Muscle of back (tissue), 11 donors: ENCODE measurements around the gene FAM149A. TPM values are rescaled to one million over a fixed set of nuclear protein-coding genes. Genes with fewer than 3 reads are reported as not detected.

Experiments used
- DNase-seq, 3 donors: peaks; one replicate each; pipeline versions ENCODE4 v3.0.0 to v3.0.0-alpha.2; 2013
- polyA plus RNA-seq, 10 donors: library from polyadenylated mRNA; unstranded; fragments of 120-200 nt; gene quantifications; one replicate each; pipeline ENCODE4 v1.2.1, GENCODE V29; 2013; ENCODE audit not compliant: insufficient read length in 10 of 10

FAM149A gene
- polyA plus RNA-seq, 10 donors, result 5.6 to 10.0 (median 7.6) TPM

- no peak for DNase-seq
These were observed 53.7 kb downstream of the FAM149A start for GRCh38 chr4:186158021-186158813.

- no peak for DNase-seq
These were observed 54.5 kb downstream of the FAM149A start for GRCh38 chr4:186158966-186159365.

DNA sequence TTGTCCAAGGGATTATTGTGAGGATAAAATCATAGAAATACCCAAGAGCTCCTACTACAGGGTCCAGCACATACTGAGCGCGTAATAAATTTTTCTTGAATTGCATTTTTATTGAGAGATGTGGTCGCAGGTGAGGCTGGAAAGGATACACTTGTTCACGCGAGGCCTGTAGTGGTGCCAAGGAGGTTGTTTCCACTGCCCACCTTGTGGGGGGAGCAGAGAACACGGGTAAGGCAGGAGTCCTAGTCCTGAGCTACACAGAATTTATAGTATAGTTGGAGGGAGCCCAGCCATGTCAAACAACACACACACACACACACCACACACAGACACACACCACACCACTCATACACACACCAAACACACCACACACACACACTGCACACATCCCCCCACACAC, 55.1 kb downstream of the FAM149A start:
- no peak for DNase-seq

- no peak for DNase-seq
These were observed 56.6 kb downstream of the FAM149A start for GRCh38 chr4:186161138-186161537.

DNA sequence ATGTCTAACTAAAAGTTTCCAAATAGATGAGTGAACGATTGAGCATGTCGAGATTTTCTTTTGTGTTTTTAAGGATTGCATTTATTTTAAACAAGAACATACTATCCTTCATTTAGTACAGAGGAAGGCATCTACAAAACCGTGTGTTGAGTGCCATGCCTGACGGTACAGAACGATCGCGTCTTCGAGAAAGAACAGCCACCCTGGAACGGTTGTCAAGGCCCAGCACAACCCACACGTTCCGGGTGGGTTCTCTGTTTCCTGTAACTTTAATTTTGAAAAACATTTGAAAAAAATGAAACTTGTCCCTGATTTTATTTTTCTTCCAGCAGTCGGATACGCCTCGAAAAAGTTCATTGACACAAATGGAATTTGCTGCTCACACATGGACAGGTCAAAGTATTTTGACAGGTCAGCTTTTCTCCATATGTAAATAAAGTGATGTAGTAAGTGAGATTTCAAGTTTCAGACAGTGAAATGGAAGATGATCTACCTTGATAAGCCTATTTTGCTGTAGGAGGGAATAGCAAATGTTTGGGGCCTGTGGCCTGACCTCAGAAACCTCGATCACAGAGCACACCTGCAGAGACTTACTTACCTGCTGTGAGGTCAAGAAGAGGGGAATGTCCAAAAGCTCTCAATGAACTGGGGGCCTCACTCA, 62.5 kb downstream of the FAM149A start:
- DNase-seq, result no peak

DNA sequence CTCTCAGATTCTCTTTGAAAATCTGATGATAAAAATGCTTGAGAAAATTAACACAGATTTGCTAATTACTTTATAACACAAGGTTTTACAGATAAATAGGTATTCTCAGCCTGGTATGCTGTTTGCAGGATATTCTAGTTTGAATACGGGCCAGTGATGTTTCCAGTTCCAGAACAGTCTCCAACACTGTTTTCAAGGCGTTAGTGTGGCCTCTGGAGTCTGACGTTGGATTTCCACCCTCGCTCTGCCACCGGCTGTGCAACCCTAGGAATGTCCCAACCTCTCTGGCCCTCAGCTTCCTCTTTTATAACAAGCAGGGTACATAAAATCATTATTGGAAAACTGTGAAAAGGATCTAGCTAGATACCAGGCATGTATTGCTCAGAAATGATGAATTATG, 63.1 kb downstream of the FAM149A start:
- DNase-seq, result no peak

DNA sequence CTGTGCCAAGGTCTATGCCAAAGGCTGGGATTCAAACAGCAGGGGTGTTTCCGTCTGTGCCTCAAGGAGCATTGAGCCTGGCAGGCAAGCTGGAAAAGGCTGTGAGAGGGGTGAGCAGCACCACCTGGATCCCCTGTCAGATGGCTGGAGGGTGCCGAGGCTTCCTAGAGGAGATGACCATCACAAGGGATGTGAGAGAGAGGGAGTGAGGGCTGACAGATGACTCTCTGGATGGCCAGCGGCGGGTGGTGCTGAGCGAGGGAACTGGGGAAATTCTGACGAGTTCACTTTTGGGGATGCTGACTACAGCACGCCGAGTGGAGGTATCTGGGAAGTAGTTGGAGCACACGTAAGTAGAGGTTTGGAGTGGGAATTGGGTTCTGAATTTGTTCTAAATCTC, 64.2 kb downstream of the FAM149A start:
- no peak for DNase-seq

DNA sequence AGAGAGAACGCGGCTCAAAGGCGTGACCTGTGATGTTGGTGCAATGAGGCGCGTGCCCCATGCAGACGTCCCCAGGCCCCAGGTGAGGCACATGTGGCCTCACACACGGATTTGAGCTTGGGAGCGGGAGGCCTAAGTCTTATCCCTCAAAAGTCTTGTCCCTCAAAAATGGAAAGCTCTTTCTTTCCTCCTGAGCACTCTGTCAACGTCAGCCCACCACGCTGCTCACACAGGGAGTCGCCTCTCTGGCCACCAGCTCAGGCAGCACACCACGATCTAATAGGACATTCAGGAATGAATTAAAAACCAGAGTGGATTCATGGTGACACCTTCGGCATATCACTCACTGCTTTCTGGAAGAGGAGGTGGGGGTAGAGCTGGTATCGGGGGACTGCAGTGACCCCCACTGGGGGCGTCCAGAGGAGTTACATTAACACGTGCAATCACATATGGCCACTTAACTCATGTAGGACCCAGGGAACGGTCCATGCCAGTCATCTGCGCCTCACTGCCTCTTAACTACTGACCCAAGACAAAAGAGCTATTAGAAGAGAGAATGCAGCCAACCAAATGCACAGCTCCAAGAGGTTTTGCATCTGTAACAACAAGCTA, 64.9 kb downstream of the FAM149A start:
- DNase-seq, result no peak

DNA sequence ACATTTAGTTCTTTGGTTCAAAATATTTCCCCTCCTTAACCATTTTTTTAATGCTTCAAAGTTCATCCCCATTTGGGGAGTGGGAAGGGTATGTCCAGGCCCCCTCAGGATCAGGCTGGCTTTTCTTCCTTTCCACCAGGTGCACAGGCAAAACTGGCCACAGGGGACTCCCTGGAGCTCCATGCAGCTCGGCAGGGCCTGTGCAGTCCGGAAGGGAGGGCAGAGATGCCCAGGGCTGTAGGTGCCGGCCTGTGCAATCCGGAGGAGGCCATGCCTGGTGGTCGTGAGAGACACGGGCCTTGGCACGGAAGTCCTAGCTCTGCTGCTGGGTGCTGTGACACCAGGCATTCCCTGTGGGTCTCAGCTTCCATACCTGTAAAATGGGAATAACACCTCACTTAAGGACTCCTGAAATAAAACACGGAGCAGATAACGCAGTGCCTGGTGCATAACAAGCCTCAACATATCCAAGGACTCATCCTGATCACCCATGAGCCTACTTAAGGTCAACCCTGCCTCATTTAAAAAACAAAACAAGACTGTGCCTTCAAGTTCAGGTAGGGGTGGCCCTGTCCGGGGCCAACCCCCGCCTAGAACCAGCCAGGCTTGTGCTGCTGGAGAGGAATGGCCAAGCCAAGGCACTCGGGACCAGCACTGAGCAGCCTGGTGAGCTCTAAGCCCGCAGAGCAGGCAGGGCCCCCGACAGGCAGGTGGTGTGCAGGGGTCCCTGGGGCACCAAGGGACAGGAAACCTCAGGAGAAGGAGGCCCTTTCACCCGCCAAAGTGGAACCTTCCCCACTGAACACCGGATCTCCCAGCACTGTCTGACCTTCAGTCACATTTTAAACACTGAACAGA, 65.7 kb downstream of the FAM149A start:
- no peak for DNase-seq

DNA sequence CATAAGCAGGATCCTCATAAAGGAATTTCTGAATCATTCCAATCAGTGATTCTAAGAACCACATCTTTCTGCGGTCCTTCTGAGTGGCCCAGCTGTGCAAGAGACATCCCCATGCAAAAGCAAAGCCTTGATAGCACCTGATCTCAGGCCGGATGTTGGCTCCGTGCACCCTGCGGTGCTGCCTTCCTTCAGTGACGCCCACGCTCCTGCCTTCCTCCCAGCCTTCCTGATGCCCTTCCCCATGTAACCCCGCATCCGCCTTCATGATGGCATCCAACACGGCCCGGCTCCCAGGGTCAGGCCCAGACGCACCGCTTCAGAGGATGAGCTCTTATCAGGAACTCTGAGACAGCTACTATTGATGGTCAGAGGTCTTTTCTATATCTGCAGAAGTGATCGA, 66.5 kb downstream of the FAM149A start:
- DNase-seq, result no peak

GRCh38 chr4:186172546-186172945, 68.0 kb downstream of the FAM149A start:
- no peak for DNase-seq

GRCh38 chr4:186188107-186188506, 83.6 kb downstream of the FAM149A start:
- DNase-seq, result no peak

- DNase-seq, result no peak
These were observed 85.2 kb downstream of the FAM149A start for GRCh38 chr4:186189656-186190055.

DNA sequence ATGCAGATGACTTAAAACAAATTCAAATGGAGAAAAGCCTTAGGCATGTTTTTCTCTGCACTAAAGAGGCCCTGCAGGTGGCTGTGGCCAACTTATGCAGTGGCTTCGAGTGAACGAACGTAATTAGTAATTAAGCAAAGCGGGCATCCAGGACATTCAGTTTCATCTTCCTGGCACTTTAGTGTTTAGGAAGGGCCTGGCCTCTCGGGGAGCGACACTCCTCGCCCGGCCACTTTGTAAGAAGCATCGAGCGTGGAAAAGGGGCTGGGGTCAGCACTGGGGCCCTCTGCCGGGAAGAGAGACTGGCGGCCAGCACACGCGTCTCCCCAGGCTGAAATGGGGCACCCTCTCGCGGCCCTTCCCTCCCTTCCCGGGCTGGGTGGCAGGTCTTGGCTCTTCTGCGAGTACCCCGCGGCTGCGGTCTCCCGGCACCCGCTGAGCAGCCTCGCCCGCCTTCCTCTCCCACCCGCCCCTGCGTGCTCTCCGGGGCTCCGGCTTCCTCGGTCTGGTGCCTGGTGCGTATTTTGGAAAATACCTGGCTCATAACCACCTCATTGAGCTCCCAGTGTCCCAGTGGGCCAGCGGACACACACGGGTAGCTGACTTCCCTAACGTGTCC, 86.2 kb downstream of the FAM149A start:
- peak in 1 of 3 donors; percentile 10 for DNase-seq

- DNase-seq, result peak; percentile 62 to 90 (median 66)
These were observed 86.9 kb downstream of the FAM149A start, which contains the start of gene CYP4V2 for GRCh38 chr4:186191200-186192065. CYP4V2 (plus strand) TSS chr4:186191567; CDS start chr4:186191824, 257 bp downstream.

DNA sequence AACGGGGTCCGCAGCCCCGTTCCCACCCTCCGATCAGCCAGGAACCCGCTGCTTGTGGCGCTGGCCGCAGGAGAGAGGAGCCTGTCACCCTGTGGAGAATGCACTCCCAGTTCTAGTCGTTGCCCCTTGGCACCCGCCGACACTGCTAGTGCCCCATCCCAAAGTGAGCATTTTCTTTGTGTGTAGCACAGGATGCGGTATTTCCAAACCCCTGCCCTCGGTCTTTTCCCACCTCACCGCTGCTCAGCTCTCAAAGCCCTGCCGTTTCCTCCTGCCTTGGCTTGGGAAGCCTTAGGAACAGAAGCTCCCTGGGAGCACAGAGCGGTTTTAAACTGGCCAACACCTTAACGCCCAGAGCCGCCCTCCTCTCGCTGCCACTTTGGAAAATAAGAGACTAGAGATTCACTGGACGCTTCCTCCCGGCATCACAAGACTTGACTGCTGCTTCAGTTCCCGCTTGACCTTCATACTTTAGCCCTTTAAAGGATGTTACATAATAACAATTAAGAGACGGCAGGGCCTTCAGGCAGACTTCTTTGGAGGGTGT, 87.6 kb downstream of the FAM149A start:
- peak; percentile 23 to 85 (median 34) for DNase-seq

DNA sequence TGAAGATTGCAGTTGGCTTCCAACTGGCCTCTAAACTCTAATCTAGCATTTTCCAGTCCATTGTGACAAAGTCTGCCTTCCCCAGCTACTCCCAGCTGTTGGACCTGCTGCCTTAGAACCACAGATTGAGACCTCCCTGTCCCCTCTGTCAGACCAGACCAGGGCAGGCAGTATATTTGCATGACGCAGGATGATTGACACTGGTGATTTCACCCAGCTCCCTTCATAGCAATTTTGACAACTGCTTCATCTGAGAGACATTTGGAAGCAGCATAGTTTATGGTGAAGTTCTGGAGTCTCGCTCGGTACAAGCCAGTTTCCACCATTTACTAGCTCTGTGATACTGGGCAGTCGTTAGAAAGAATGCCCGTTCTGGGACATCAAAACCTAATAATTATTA, 89.3 kb downstream of the FAM149A start:
- DNase-seq, result no peak

- no peak for DNase-seq
These were observed 91.6 kb downstream of the FAM149A start for GRCh38 chr4:186196063-186196462.

DNA sequence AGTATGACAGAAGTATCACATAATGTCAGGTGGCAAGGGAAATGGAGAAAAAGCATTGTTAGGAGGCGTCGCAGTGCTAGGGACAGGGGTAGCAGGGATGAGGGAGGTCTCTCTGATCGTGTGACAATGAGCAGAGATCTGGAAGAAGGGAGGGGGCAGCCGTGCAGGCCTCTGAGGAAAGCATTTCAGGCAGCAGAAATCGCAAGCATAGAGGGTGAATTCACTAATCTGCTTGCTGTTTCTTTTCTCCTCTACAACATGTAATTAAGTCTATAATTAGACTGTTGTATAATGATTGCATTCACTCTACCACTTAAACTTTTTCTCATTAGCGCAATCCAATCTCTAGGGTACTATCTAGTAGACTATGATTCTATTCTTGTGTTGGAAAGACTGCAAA, 96.0 kb downstream of the FAM149A start:
- no peak for DNase-seq

- DNase-seq, result no peak
These were observed 96.5 kb downstream of the FAM149A start for GRCh38 chr4:186201010-186201409.
